LNCAP (cell line): ENCODE results near the gene EXOC6B.

ENCODE experiments used
- TF ChIP-seq, protein P1 (sequence below): fragments of 450-650 bp; IDR thresholded peaks from 2 replicates; pipeline ENCODE4 v1.5.1; 2017; ENCODE audit warnings: mild to moderate bottlenecking

The EXOC6B gene

DNA sequence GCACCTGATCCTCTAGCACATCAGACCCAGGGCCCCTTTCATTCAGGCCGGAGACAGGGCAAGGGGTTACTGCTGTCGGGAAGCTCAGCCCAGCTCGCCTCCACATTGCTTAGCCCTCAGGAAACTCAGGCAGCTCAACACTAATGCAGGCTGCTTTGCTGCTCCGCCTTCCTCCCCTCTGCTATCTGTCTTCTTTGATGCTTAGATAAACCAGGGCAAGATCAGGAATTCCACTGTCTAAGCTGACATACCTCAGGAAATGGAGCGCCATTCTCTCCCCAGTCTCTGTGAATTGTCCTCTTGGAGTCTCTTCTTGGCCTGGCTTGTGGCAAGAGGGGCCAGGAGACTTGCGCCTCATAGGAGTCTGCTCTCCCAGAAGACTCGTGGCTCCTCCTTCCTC is 25.5 kb upstream of the EXOC6B start:
- TF ChIP-seq, protein P1, sequence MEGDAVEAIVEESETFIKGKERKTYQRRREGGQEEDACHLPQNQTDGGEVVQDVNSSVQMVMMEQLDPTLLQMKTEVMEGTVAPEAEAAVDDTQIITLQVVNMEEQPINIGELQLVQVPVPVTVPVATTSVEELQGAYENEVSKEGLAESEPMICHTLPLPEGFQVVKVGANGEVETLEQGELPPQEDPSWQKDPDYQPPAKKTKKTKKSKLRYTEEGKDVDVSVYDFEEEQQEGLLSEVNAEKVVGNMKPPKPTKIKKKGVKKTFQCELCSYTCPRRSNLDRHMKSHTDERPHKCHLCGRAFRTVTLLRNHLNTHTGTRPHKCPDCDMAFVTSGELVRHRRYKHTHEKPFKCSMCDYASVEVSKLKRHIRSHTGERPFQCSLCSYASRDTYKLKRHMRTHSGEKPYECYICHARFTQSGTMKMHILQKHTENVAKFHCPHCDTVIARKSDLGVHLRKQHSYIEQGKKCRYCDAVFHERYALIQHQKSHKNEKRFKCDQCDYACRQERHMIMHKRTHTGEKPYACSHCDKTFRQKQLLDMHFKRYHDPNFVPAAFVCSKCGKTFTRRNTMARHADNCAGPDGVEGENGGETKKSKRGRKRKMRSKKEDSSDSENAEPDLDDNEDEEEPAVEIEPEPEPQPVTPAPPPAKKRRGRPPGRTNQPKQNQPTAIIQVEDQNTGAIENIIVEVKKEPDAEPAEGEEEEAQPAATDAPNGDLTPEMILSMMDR, result no peak

DNA sequence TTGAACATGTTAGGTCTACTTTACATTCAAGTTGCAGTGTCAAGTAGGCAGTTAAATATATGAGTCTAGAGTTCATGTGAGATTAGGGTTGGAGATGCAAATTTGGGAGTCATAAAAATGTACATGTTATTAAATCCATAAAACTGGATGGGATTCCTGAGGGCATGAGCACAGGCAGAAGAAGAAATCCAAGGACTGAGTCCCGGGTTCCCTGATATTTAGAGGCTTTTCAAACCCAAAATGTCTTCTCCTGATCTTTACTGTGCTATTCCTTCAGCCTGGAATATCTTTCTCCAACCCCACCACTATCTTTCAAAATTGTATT is 23.3 kb upstream of the EXOC6B start:
- TF ChIP-seq, protein P1, result no peak

DNA sequence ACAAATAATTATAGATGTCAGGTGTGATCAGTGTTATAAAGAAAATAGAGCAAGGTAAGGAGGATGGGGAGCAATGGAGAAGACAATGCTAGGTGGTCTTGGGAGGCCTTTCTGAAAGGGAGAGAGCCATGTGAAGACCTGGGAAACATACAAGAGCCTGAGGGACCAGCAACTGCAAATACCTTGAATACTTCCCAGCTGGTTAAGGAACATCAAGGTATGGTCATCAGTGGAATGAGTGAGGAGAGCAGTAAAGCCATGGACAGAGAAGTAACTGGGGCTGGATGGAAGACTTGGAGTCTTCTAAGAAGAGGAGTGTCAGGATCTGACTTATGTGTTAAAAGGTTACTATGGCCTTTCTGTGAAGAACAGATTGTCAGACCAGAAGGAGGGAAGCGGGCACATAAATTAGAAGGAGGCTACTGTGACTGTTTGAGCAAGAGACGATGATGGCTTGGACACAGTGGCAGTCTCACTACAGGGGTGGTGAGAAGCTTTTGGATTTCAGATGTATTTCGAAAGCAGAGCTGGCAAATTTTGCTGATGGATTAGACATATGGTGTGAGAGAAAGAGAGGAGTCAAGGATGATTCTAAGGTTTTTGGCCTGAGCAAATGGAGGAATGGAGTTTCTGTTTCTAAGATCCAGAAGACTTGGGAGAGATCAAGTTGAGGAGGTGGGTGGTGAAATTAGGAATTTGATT is 22.8 kb upstream of the EXOC6B start:
- TF ChIP-seq, protein P1, result no peak

DNA sequence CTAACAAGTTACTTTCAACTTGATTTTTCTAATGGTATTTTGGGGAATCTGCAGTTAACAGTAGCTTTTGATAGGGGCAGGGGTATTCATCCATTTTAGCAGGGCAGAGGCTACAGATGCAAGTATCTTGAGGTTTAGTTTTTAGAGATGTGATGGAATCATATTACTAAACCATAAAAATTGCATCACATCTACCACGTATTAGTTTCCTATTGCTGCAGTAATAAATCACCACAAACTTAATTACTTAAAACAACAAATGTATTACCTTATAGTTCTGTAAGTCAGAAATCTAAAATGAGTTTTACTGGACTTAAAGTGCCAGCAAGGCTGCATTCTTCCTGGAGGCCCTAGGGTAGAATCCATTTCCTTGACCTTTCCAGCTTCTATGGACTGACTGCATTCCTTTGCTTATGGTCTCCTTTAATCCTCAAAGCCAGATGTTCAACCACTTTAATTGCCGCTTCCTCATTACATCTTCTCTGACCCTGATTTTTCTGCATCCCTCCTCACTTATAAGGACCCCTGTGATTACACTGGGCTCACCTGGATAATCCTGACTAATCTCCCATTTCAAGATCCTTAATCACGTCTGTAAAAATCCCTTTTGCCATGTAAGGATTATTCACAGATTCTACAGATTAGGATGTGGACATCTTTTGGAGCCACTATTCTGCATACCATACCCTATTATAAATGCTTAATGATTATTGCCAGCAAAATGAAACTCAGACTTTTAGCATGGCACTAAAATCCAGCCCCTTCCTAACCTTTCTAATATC is 21.9 kb upstream of the EXOC6B start:
- TF ChIP-seq, protein P1, result no peak

DNA sequence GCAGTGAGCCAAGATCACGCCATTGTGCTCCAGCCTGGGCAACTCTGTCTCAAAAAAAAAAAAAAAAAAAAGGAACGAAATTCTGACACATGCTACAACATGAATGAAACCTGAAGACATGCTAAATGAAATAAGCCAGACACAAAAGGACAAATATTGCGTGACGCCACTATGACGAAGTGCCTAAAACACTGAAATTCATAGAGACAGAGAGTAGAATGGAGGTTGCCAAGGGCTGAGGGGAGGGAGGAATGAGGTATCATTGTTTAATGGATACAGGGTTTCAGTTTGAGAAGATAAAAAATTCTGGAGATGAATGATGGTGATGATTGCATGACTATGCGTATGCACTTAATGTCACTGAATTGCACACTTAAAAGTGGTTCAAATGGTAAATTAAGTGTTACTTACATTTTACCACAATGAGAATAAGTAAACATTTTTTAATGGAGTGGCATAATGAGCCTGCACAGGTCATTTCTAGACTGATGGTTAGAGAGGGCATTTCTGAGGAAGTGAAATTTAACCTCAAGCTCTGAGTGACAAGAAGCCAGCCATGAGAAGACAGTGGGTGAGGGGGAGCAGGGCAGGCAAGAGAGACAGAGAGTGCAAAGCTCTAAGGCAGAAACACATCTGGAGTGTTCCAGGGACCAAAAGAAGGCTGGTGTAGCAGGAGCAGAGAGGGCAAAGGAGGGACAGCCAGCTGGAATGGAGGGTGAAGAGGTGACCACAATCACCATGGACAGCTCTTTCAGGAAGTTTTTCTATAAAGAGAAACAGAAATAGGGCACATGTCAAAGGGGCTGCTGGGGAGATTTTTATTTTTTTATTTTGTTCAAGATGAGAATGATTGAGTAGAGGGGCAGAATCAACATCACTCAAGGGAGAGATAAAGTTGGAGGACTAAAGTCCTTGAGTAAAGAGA is 20.6 kb upstream of the EXOC6B start:
- TF ChIP-seq, protein P1, result no peak

DNA sequence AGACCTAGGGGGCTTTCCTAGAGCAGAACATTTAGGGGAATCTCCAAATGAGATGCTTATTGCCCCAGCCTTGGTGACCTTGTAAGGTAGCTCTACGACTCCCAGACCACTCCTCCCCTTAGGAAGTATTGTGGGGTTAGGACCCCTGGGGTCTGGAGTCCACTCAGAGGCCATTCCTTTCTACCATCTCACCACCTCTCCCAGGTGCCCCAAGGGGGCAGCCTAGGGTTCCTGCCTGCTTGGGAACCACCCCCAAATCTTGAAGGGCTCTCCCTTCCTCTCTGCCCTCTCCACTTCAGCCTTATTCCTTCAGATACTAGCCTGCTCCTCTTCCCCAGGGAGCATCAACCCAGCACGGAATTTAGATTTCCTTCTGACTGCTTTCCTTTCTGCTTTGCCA is 17.5 kb upstream of the EXOC6B start:
- TF ChIP-seq, protein P1, result no peak

DNA sequence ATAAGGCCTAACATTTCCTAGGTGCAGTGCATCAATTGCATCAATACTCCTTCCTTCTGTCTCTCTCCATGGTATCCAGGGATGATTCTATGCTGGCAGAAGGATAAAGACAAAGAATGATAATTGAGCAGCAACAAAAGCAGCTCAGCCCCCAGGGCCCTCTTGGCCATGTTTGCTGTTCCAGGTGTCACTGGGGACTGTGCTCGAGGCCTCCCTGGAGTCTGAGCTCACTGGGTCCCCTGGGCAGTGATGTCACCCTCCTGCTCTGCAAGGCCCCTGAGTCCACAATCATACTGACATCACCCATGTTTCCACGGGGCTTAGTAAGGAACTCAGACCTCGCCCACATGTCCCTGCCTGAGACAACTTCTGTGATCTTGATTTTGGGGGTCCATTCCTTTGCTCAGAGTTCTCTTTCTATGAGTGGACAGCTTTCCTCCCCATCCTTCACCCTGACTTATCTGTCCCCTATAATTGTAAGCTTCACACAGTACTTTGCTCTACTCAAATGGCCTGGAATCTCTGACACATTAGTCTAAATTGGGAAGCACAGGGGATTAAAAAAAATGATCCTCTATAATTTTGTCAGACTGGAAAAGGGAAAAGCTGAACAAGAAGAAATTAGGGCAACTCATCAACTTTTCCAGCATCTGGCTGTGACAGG is 15.8 kb upstream of the EXOC6B start:
- TF ChIP-seq, protein P1, result no peak
